HepG2 (cell line): ENCODE results near the gene TBC1D16. TPM values are rescaled to one million over a fixed set of nuclear protein-coding genes. Genes with fewer than 3 reads are reported as not detected.
A peak's percentile ranks its signal among the peaks of the same experiment; 100 is the strongest.

Experiments
- CBFB ChIP-seq: sonication (generic); formaldehyde crosslinking; IDR thresholded peaks from 2 replicates; pipeline ENCODE4 v1.4.0; 2020; ENCODE audit warnings: missing genetic modification reagents
- FOXJ3 ChIP-seq: sonication (generic); formaldehyde crosslinking; IDR thresholded peaks from 2 replicates; pipeline ENCODE4 v1.4.0; 2020; ENCODE audit warnings: missing genetic modification reagents, mild to moderate bottlenecking, borderline replicate concordance
- HNF4A ChIP-seq: sonication (generic); formaldehyde crosslinking; IDR thresholded peaks from 2 replicates; pipeline ENCODE4 v1.4.0; 2020; ENCODE audit warnings: missing genetic modification reagents
- ISL2 ChIP-seq: sonication (generic); formaldehyde crosslinking; IDR thresholded peaks from 2 replicates; pipeline ENCODE4 v1.5.0; 2020; ENCODE audit warnings: missing genetic modification reagents
- KLF13 ChIP-seq: sonication (generic); formaldehyde crosslinking; IDR thresholded peaks from 2 replicates; pipeline ENCODE4 v1.4.0; 2020; ENCODE audit warnings: mild to moderate bottlenecking, missing genetic modification reagents
- KMT2A ChIP-seq: sonication (generic); formaldehyde crosslinking; IDR thresholded peaks from 2 replicates; pipeline ENCODE4 v1.4.0; 2020; ENCODE audit warnings: missing genetic modification reagents
- MAFK ChIP-seq, 2 experiments: IDR thresholded peaks in 1 of 2; conservative IDR thresholded peaks in 1 of 2; 2 replicates each; pipeline ENCODE4 v1.6.1; 2011; ENCODE audit warnings: improper control_type of control experiment in 2 of 2, low read length in 2 of 2
- MBD4 ChIP-seq: IDR thresholded peaks from 2 replicates; pipeline ENCODE4 v1.6.1; 2012; ENCODE audit warnings: low read length, inconsistent platforms, borderline replicate concordance
- MED13 ChIP-seq: sonication (generic); formaldehyde crosslinking; IDR thresholded peaks from 2 replicates; pipeline ENCODE4 v1.5.0; 2020; ENCODE audit warnings: missing genetic modification reagents
- NFKBIZ ChIP-seq: IDR thresholded peaks from 2 replicates; pipeline ENCODE4 v1.6.1; 2018; ENCODE audit warnings: missing genetic modification reagents, missing compliant biosample characterization
- SMARCE1 ChIP-seq: fragments of 450-650 bp; IDR thresholded peaks from 2 replicates; pipeline ENCODE4 v1.6.1; 2017; ENCODE audit warnings: borderline replicate concordance
- ZFAT ChIP-seq: sonication (generic); formaldehyde crosslinking; conservative IDR thresholded peaks from 2 replicates; pipeline ENCODE4 v1.8.1; 2023; ENCODE audit warnings: missing genetic modification reagents, inconsistent platforms
- ZNF20 ChIP-seq: sonication (generic); formaldehyde crosslinking; IDR thresholded peaks from 2 replicates; pipeline ENCODE4 v1.4.0; 2020; ENCODE audit warnings: mild to moderate bottlenecking, moderate library complexity, missing genetic modification reagents
- ZNF256 ChIP-seq: sonication (generic); formaldehyde crosslinking; conservative IDR thresholded peaks from 2 replicates; pipeline ENCODE4 v1.4.0; 2020; ENCODE audit warnings: missing genetic modification reagents
- ZNF331 ChIP-seq: sonication (generic); formaldehyde crosslinking; IDR thresholded peaks from 2 replicates; pipeline ENCODE4 v1.4.0; 2020; ENCODE audit warnings: missing genetic modification reagents
- ZNF407 ChIP-seq: sonication (generic); formaldehyde crosslinking; IDR thresholded peaks from one replicate; pipeline ENCODE4 v1.5.1; 2020; ENCODE audit warnings: mild to moderate bottlenecking, missing genetic modification reagents; ENCODE audit errors: not compliant biosample characterization
- ZNF460 ChIP-seq: sonication (generic); formaldehyde crosslinking; IDR thresholded peaks from 2 replicates; pipeline ENCODE4 v1.5.1; 2020; ENCODE audit warnings: missing genetic modification reagents, mild to moderate bottlenecking, borderline replicate concordance
- ZNF543 ChIP-seq: sonication (generic); formaldehyde crosslinking; IDR thresholded peaks from 2 replicates; pipeline ENCODE4 v1.4.0; 2020; ENCODE audit warnings: mild to moderate bottlenecking, missing genetic modification reagents
- ZNF7 ChIP-seq: IDR thresholded peaks from 2 replicates; pipeline ENCODE4 v1.6.1; 2016; ENCODE audit warnings: missing biosample characterization, missing genetic modification reagents
- polyA plus RNA-seq, 8 experiments: library from polyadenylated mRNA; depleted of rRNA in 3 of 8; stranded (reverse) in 7 of 8; unstranded in 1 of 8; fragments of >200 nt; fragmentation: Illumina TruSeq in 4 of 8; extraction: Trizol in 4 of 8; gene quantifications; 2 replicates each; pipeline versions ENCODE4 v1.2.1 to v1.2.3, GENCODE V29; 2011 to 2016; ENCODE audit warnings: low read depth in 4 of 8, missing spikeins in 1 of 8, mixed read lengths in 1 of 8; ENCODE audit not compliant: insufficient read depth in 1 of 8
- total RNA-seq, 5 experiments: library from RNA; depleted of rRNA; stranded (reverse); fragments of >200 nt; fragmentation: Illumina TruSeq; extraction: Trizol; gene quantifications; 2 replicates each; pipeline ENCODE4 v1.2.3, GENCODE V29; 2016; ENCODE audit warnings: low read depth in 1 of 5
- TF ChIP-seq, protein P1 (sequence below), 2 experiments: fragments of 450-650 bp in 1 of 2; sonication (generic) in 1 of 2; formaldehyde crosslinking; IDR thresholded peaks; 2 replicates each; pipeline versions ENCODE4 v1.5.0 to v1.8.0; 2020 to 2022; ENCODE audit warnings: mild to moderate bottlenecking in 1 of 2, missing genetic modification reagents in 1 of 2

TBC1D16 gene
- total and polyA plus RNA-seq, 2 of the 13 experiments (the other 11 are each of a cell fraction or from before 2014, with no cell fraction given), result 14.9 to 24.9 TPM

DNA sequence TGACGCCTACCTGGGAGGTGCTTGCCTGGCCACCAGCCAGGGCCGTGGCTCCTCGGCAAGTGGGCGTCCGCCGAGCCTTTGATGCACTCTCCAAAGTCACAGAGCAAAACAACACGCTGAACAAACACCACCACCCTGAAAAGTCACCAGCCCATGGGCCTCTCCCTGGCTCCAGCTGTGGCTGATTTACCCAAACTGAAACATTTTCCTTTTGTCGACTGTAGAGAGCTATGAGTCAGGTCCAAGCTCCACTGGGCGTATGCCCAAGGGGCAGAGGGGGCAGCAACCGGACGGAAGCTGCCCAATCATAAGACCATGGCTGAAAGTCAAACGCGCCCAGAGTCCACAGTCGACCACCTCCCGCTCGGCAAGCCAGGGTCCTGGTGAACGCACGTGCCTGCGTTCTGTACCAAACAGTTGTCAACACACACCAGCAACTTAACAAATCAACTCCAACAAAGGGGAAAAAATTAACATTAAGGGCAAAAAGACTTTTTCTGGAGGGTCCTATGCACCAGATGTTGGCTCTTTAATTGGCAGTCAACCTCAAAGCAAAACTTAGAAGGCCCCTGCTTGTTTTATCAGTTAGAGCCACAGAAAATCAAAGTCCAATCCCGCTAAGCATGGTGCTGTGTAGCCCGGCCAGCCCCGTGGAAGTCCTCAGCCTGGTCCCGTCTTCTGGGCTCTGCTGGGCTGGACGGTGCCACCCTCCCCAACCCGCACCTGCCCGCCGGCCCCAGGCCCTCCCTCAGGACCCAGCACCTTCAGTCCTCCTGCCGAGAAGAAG is 47.3 kb downstream of the TBC1D16 start (continued):
- TF ChIP-seq ZNF407 (CRISPR knock-in tag) (peak; percentile 36), NFKBIZ (CRISPR knock-in tag) (0 out of 2 replicates have a peak, but pooled peaks have one; percentile 28), ZNF331 (CRISPR knock-in tag) (peak; percentile 80), SMARCE1 (no peak), KLF13 (CRISPR knock-in tag) (no peak), CBFB (CRISPR knock-in tag) (peak; percentile 81), ZFAT (CRISPR knock-in tag) (no peak), ZNF256 (0 out of 2 replicates have a peak, but pooled peaks have one; percentile 38), MAFK (conservative IDR thresholded peaks at IDR 0.05 in 1 of 2, IDR thresholded peaks at IDR 0.05 in 1 of 2; ENCODE audit: low read length in 2 of 2) (0 out of 4 replicates have a peak, but pooled peaks of 1 of the 2 experiments have one; percentile 10), ZNF543 (CRISPR knock-in tag) (peak; percentile 94), KMT2A (CRISPR knock-in tag) (peak; percentile 85), ZNF460 (CRISPR knock-in tag) (no peak; the same call in 1 of the 2 replicates), ZNF7 (CRISPR knock-in tag) (no peak), MBD4 (no peak), HNF4A (CRISPR knock-in tag) (peak; percentile 94), MED13 (peak; percentile 60), ISL2 (CRISPR knock-in tag) (peak; percentile 94), FOXJ3 (CRISPR knock-in tag) (peak; percentile 93), ZNF20 (CRISPR knock-in tag) (no peak)
- TF ChIP-seq, protein P1, sequence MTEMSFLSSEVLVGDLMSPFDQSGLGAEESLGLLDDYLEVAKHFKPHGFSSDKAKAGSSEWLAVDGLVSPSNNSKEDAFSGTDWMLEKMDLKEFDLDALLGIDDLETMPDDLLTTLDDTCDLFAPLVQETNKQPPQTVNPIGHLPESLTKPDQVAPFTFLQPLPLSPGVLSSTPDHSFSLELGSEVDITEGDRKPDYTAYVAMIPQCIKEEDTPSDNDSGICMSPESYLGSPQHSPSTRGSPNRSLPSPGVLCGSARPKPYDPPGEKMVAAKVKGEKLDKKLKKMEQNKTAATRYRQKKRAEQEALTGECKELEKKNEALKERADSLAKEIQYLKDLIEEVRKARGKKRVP (CRISPR knock-in tag; IDR thresholded peaks at IDR 0.05), result peak in 1 of 2 experiments; percentile 93; a peak in 2 of 4 replicates
